HG02798 (cell line): Measurements from ENCODE around the gene WSB1.
A peak's percentile ranks its signal among the peaks of the same experiment; 100 is the strongest.

Experiments used
- ATAC-seq: cut with Tn5 transposase; IDR thresholded peaks from one replicate; pipeline ENCODE4 v1.9.1; 2021; ENCODE audit warnings: mild to moderate bottlenecking; ENCODE audit not compliant: unreplicated experiment, poor library complexity

WSB1 gene

DNA sequence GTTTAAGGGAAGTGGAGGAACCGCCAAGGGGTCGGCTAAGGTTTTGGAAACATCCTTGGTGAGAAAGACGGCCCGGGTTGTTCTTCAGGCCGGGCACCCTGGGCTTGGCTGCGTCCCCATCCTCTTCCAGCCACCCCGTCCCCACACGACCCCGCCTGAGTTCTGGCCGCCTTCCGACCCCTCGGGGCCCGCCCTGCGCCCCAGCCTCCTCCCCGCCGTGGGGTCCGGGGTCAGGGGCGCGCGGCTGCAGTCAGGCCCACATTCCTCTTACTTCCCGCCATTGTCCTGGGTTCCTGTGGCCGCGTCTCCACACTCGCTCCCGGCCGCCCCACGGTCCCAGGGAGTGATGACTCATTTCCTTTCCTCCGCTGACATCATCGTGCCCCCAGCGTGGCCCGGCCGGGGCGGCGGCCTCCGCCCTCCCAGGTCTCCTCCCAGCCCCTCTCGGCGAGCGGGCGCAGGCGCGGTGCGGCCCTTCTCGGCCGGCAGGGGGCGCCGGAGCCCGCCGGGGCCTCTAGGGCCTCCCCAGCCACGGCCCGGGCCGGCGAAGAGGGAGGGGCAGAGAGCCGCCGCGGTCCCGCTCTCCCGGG, 59.6 kb downstream of the WSB1 start:
- ATAC-seq, result peak; percentile 81

DNA sequence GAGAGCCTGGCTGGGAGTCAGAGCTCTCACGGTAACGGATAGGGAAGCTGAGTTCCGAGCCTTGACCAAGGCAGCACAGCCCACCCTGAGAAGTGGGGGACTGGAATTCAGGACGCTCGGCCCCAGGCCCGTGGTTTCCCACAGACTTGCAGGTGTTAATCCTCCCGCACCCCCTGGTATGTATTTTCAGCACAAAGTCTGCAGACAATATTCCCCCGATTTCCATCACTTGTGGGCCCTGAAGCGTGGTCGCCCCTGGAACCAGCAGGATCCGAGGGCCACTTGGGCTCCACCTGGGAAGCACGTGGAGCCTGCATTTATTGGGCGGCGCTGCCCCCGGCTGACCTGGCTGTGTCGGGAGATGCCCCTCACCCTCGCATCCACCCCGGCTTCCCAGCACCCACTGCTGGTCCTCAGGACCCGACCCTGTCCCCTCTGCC, 60.2 kb downstream of the WSB1 start:
- ATAC-seq, result no peak

DNA sequence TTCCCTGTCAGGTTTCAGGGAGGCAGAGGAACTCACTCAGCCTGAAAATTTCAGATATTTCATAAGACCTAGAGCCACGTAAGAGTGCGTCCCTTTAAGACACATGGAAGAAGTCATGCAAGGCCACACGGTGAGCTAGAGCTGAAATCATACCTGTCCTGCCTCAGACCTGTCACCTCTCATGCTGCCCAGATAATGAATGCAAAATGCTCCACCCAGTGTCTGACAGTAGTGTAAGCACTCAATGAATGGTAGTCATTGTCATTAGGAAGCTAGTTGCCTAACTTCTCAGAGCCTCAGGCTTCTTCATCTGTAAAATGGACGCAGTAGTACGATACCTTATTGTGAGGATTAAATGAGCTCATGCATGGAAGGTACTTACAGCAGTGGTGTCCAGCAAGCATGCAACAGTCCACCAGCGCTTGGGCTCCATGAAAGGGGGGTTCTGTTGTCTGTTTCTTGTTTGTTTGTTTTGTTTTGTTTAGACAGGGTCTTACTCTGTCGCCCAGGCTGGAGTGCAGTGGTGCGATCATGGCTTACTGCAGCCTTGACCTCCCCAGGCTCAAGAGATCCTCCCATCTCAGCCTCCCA, 60.7 kb downstream of the WSB1 start:
- no peak for ATAC-seq

DNA sequence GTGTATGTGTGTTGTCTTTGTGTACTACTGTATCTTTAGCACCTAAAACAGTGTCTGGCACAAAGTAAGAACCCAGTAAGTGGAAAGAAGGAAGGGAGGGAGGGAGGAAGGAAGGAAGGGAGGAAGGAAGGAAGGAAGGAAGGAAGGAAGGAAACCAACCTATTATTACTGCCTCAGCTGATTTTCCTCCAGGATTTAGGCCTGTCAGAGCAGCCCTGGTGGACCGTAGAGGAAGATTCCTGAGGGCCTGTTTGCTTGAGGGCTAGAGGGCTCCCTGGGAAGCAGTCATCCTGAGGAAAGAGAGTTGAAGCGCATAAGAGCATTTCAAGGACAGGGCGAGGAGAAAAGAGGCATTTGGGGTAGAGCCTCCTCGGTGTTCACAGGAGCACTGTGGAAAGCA, 61.5 kb downstream of the WSB1 start:
- ATAC-seq, result no peak

DNA sequence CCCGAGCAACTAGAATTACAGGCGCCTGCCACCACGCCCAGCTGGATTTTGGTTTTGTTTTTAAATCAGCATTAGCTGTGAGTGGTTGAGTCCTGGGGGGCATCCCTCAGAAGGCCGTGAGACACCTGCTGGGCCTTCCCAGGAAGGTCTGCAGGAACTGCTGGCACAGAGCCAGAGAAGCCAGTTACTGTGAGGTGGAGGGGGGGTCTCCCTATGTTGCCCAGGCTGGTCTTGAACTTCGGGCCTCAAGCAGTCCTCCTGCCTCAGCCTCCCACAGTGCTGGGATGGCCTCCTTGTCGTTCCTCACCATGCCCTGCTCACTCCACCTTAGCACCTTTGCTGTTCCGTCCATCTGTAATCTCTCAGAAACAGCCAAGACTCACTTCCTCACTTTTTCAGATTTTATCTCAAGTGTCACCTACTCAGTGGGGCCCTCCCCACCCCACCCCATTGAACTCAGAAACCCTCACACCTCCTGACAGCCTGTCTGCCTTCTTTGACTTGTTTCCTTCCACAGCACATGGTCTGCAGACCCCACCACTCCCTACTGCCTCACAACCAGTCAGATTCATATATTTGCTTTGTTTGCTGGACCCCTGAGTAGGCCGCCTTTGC, 62.3 kb downstream of the WSB1 start:
- no peak for ATAC-seq

DNA sequence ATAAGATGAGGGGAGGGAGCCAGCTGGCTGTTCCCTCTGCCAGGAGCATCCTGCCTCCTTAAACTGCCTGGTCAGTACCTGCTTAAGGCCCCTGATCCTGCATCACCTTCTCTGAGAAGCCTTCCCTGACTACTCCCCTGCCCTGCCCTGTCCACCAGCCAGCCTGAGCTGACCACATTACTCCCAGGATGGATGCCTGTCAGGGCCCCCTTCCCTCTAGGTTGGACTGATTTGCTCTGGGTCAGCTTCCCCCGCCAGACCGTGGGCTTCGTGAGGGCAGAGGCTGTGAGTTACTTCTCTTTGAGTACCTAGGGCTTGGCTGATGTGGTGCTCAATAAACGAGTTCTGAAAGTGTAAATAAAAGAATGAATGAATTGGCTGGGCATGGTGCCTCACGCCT, 63.3 kb downstream of the WSB1 start:
- no peak for ATAC-seq

DNA sequence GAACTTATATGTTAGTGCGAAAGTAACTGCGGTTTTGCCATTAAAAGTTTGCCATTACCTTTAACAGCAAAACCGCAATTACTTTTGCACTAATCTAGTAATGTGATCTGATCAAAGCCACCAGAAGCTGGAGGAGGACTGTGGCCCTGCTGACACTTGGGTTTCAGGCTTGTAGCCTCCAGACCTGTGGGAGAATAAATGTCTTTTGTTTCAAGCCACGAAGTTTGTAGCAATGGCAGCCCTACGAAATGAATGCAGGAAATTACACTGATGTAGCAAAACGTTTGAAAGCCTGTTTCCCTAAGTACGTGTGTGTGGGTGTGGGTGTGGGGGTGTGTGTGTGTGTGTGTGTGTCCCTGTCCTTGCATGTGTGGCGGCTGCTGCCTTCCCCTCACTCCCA, 66.6 kb downstream of the WSB1 start:
- no peak for ATAC-seq

DNA sequence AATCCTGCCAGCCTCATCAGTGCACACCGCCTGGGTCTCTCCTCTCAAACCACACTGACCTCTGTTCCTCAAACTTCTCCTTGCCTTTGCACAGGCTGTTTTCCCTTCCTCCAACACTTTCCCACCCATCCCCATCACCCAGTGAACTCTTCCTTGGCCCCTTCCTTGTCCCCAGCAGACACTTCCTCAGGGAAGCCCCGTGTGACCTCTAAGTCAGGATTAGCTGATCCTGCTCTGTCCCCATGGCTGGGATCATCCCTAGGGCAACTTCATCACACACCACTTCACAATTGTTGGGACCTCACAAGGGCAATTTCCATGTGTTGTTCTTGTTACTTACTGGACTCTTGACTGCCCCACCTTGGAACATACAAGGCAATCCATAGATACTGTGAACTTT, 67.8 kb downstream of the WSB1 start:
- ATAC-seq, result no peak

DNA sequence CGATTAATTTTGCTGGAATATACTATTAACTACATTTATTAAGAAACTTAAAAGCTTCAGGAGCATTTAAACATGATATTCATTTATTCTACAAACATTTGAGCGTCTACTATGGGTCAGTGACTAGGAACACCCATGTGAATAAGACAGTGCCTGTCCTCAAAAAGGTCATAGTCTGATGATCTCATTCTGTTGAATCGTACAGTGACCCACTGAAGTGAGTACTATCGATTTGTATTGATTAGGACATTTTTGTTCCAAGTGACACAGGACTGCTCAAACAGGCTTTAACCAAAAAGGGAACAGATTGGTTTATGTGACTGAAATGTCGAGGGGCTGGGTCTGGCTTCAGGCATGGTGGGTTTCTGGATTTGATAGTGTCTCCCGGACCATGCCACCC, 68.6 kb downstream of the WSB1 start:
- ATAC-seq, result no peak

DNA sequence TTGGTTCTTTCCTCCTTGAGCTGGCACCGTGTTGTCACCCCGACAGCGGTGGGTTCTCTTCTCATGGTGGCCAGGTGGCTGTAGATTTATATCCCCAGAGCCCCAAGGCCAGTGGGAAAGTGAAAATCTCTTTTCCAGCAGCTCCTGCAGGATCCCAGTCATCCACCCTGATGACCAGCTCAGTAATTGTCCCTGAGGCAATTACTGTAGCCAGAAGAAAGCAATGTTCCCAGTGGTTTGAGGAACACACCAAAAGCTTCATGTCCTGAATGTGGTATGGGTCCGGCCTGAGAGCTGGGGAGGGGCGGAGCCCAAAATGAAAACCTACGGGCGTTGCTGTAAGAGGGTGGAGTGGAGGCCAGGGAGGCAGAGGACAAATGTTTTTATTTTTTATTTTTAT, 69.0 kb downstream of the WSB1 start:
- ATAC-seq, result no peak

DNA sequence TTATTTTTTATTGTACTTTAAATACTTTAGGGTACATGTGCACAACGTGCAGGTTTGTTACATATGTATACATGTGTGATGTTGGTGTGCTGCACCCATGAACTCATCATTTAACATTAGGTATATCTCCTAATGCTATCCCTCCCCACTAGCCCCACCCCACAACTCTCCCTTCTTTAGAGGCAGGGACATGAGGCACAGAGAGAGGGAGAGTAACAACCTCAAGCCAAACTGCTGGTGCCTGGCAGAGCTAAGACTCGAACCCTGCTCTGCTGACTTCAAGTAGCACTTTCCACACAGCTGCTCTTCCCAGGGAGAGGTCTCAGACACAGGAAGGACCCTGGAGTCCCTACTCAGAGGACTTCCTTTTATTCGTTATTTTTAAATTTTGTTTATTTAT, 69.4 kb downstream of the WSB1 start:
- no peak for ATAC-seq
